ENCODE data around the gene STARD9. TPM values are rescaled to one million over a fixed set of nuclear protein-coding genes. Genes with fewer than 3 reads are reported as not detected.

The STARD9 gene
- total RNA-seq, 1 experiment from 2014 or later, result 5.0 TPM

GRCh38 chr15:42731461-42731860 lies 156.1 kb downstream of the STARD9 start:
- TF ChIP-seq CTCF (IDR thresholded peaks at IDR 0.05 in 2 of 3, conservative IDR thresholded peaks at IDR 0.05 in 1 of 3; ENCODE audit: borderline replicate concordance in 1 of 3, insufficient read depth in 1 of 3, low read depth in 2 of 3, low read length in 2 of 3) (no peak), POLR2A (IDR thresholded peaks at IDR 0.05; ENCODE audit: borderline replicate concordance, extremely low read depth, insufficient read depth, insufficient read length) (no peak), REST (IDR thresholded peaks at IDR 0.05; ENCODE audit: low read depth) (no peak), FOSL1 (IDR thresholded peaks at IDR 0.05; ENCODE audit: low read depth) (no peak), POLR2AphosphoS5 (IDR thresholded peaks at IDR 0.05; ENCODE audit: low read depth, low read length) (no peak), CEBPB (IDR thresholded peaks at IDR 0.05; ENCODE audit: low read depth) (no peak), TCF7L2 (IDR thresholded peaks at IDR 0.05; ENCODE audit: borderline replicate concordance, extremely low read depth, insufficient read depth, insufficient read length) (no peak), ELF1 (IDR thresholded peaks at IDR 0.05; ENCODE audit: borderline replicate concordance, low read depth) (no peak)
- ChIA-PET RAD21 (ENCODE audit: low non-redundant PET in 1 of 2, low total read pairs in 2 of 2, uncharacterized antibody in 2 of 2, unreplicated experiment in 2 of 2) (no interaction called here), CTCF (no interaction called here), POLR2A (no interaction called here)
- Histone ChIP-seq H3K27me3 (ENCODE audit: insufficient read depth, low read length) (no peaks in the 10 kb centered on the region), H3K27ac (ENCODE audit: low read depth, low read length) (no peak overlapping the region), H3K9me2 (ENCODE audit: insufficient read depth) (no peaks in the 10 kb centered on the region), H3K4me2 (ENCODE audit: low read length) (no peak overlapping the region), H3K9me3 (ENCODE audit: control insufficient read depth in 1 of 2, insufficient read depth in 1 of 2, low read depth in 1 of 2, low read length in 2 of 2) (no peaks in the 10 kb centered on the region), H3K4me1 (ENCODE audit: control insufficient read depth in 1 of 2, insufficient read depth in 2 of 2, low read length in 2 of 2) (peaks cover 6 to 8% of the 10 kb centered on the region in 2 experiments; a peak in 2 of 4 replicates), H4K20me1 (ENCODE audit: insufficient read depth) (no peaks in the 10 kb centered on the region), H3K79me2 (ENCODE audit: insufficient read depth, low read length) (peaks cover 7% of the 10 kb centered on the region; the same call in 1 of the 2 replicates), H3K4me3 (replicated peaks in 1 of 2; ENCODE audit: low read depth in 1 of 2, low read length in 2 of 2) (no peak overlapping the region), H2AFZ (ENCODE audit: low read depth, low read length, poor library complexity, severe bottlenecking) (no peak overlapping the region), H3K9ac (ENCODE audit: low read length) (no peak overlapping the region), H3K36me3 (ENCODE audit: control insufficient read depth in 1 of 2, insufficient read depth in 2 of 2, low read length in 2 of 2) (peaks cover 33 to 39% of the 10 kb centered on the region in 2 experiments)
- DNase-seq (ENCODE audit: low read depth, low spot score) (no peak), ATAC-seq (no peak)
- intact Hi-C loops (cut with micrococcal nuclease), result loop anchor here (10.0 kb wide), 1 partner anchor 553 kb away; no protein-coding TSS in a partner anchor
- BruUV-seq (replicated peaks), result no TSS peak
